KMS-11 (cell line): ENCODE data around the gene D2HGDH.

Source experiments
- H2AFZ ChIP-seq: fragments of 200-600 bp; sonication (generic); 2 replicates; pipeline ENCODE4 v1.6.1; 2016; ENCODE audit warnings: antibody characterized with exemption, mixed run types, low read depth
- H3K27ac ChIP-seq: fragments of 200-600 bp; sonication (generic); 2 replicates; pipeline ENCODE4 v1.6.1; 2016; ENCODE audit warnings: mild to moderate bottlenecking, mixed run types
- H3K27me3 ChIP-seq: fragments of 200-600 bp; sonication (generic); 2 replicates; pipeline ENCODE4 v1.6.1; 2017; ENCODE audit warnings: mild to moderate bottlenecking, low read depth, mixed run types, moderate library complexity; ENCODE audit not compliant: insufficient read depth
- H3K36me3 ChIP-seq: fragments of 200-600 bp; sonication (generic); 2 replicates; pipeline ENCODE4 v1.6.1; 2017; ENCODE audit warnings: mild to moderate bottlenecking, mixed run types; ENCODE audit not compliant: insufficient read depth
- H3K4me1 ChIP-seq: fragments of 200-600 bp; sonication (generic); 2 replicates; pipeline ENCODE4 v1.6.1; 2016; ENCODE audit warnings: mild to moderate bottlenecking, low read depth, mixed run types; ENCODE audit not compliant: poor library complexity, severe bottlenecking
- H3K4me2 ChIP-seq: fragments of 200-600 bp; sonication (generic); 2 replicates; pipeline ENCODE4 v1.7.0; 2016; ENCODE audit warnings: mild to moderate bottlenecking, mixed run types
- H3K4me3 ChIP-seq: fragments of 200-600 bp; sonication (generic); IDR thresholded peaks from 2 replicates; pipeline ENCODE4 v1.6.1; 2017; ENCODE audit warnings: low read depth, low read length, mixed read lengths; ENCODE audit not compliant: insufficient read depth
- H3K79me2 ChIP-seq: fragments of 200-600 bp; sonication (generic); 2 replicates; pipeline ENCODE4 v1.6.1; 2016; ENCODE audit warnings: low read depth, mixed run types; ENCODE audit not compliant: insufficient read depth
- H3K9ac ChIP-seq: fragments of 200-600 bp; sonication (generic); 2 replicates; pipeline ENCODE4 v1.6.1; 2016; ENCODE audit warnings: mild to moderate bottlenecking, mixed run types
- H4K20me1 ChIP-seq: fragments of 200-600 bp; sonication (generic); 2 replicates; pipeline ENCODE4 v1.6.1; 2016; ENCODE audit warnings: mild to moderate bottlenecking, mixed run types; ENCODE audit not compliant: insufficient read depth
- TF ChIP-seq, protein P1 (sequence below): fragments of 200-600 bp; sonication (generic); conservative IDR thresholded peaks from 2 replicates; pipeline ENCODE4 v1.6.1; 2017; ENCODE audit warnings: low read depth, mild to moderate bottlenecking, antibody characterized with exemption, low read length, moderate library complexity, mixed read lengths

D2HGDH gene

DNA sequence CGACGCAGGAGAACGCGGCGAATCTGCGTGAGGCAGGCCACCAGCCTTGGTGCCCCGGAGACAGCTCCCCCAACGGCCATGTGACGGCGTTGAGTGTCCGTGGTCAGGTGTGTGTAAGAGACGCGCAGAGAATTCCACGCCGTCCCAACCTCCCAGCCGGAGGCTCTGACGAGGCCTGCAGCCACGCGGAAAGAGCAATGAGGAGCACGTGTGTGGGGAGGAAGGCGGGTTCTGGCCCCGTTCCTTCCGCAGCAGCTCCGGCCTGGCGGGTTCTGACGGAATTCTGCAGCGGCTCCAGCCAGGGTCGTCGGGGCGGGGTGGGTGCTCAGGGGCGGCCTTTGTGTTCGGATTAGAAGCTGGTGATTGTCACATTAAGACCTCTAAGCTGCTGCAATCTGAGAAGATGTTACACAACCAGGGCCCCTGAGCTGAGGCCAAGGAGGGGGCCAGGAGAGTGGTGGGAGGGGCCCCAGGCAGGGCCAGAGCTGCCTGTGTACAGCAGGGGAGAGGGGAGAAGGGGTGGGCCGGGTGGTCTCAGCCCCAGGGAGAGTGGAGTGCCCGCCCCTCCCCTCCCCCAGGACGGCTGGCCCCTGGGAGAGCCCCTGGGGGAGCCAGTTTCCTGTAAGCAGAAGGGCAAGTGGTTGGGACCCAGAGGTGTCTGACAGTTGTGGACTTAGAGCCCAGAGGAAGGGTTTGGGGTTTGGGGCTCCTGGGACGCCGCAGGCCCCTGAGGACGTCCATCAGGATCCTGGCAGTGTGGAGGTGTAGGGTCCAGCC is 37.0 kb downstream of the D2HGDH start:
- H3K4me3 ChIP-seq: no peak overlapping the region
- H3K4me2 ChIP-seq: no peak overlapping the region
- no peaks in the 10 kb centered on the region for H3K27me3 ChIP-seq
- H3K4me1 ChIP-seq: peaks cover 4% of the 10 kb centered on the region
- no peak overlapping the region for H3K27ac ChIP-seq
- TF ChIP-seq, protein P1, sequence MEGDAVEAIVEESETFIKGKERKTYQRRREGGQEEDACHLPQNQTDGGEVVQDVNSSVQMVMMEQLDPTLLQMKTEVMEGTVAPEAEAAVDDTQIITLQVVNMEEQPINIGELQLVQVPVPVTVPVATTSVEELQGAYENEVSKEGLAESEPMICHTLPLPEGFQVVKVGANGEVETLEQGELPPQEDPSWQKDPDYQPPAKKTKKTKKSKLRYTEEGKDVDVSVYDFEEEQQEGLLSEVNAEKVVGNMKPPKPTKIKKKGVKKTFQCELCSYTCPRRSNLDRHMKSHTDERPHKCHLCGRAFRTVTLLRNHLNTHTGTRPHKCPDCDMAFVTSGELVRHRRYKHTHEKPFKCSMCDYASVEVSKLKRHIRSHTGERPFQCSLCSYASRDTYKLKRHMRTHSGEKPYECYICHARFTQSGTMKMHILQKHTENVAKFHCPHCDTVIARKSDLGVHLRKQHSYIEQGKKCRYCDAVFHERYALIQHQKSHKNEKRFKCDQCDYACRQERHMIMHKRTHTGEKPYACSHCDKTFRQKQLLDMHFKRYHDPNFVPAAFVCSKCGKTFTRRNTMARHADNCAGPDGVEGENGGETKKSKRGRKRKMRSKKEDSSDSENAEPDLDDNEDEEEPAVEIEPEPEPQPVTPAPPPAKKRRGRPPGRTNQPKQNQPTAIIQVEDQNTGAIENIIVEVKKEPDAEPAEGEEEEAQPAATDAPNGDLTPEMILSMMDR: no peak
- H3K9ac ChIP-seq: no peak overlapping the region
- no peaks in the 10 kb centered on the region for H3K36me3 ChIP-seq
- no peaks in the 10 kb centered on the region for H4K20me1 ChIP-seq
- H3K79me2 ChIP-seq: no peaks in the 10 kb centered on the region
- H2AFZ ChIP-seq: no peak overlapping the region

DNA sequence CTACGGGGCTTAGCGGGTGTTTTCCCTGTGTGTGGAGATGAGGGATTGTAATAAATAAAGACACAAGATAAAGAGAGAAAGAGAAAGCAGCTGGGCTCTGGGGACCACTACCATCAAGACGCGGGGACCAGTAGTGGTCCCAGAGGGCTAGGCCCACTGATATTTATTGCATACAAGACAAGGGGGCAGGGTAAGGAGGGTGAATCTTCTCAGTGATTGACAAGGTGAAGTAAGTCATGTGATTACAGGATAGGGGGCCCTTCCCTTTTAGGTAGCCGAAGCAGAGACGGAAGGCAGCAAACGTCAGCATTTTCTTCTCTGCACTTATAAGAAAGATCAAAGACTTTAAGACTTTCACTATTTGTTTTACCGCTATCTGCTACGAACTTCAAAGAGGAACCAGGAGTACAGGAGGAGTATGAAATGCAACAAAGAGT is 37.7 kb downstream of the D2HGDH start:
- Histone ChIP-seq H3K4me3 (no peak overlapping the region), H2AFZ (no peak overlapping the region), H3K9ac (no peak overlapping the region)

DNA sequence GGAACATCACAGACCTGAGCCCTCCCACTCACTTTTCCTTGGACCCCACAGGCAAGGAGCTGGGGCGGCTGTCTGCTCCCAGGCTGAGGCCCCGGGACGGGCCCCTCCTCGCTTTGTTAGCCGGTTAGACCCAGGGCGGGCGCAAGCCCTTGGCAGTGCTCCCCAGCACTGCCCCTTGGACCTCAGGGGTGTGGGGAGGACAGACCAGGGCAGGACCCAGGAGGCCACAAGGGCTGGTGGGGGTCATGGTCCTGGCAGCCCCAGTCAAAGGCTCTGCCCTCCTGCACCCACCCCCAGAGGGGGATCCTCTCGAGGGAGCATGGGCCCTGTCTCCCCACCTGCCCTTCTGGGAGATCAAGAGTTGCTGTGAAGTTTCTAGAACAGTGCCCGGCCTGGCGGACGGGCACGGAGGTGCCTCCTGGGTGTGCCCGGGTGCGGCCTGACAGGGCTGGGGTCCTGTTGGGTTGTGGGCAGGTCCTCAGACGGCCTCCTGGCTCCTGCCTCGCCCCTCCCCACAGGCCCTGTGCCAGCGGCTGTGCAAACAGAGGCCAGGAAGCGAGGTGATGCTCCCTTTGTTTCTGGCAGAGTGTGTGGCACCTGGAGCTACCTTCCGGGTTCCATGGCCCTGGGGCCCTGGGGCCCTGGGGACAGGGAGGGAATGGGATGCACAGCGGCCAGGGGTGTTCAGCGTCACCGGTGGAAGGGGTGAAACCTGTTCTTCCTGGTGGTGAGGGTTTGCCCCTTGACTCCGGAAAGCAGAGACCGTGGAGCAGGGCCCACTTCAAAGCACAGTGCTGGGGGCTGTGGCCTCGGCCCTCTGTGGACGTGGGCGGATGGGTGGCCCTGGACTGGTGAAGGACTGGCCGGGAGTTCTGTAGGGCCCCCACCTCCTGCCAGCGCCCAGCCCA is 39.3 kb downstream of the D2HGDH start:
- Histone ChIP-seq H3K4me2 (no peak overlapping the region), H2AFZ (no peak overlapping the region), H3K9ac (no peak overlapping the region), H3K79me2 (no peaks in the 10 kb centered on the region), H3K4me1 (peaks cover 4% of the 10 kb centered on the region), H3K36me3 (no peaks in the 10 kb centered on the region), H4K20me1 (no peaks in the 10 kb centered on the region), H3K4me3 (no peak overlapping the region), H3K27me3 (no peaks in the 10 kb centered on the region), H3K27ac (no peak overlapping the region)
- TF ChIP-seq, protein P1: no peak

More for the DNA sequence above, 37.7 kb downstream of the D2HGDH start:
- TF ChIP-seq, protein P1: no peak
- H3K4me2 ChIP-seq: 0 out of 2 replicates have a peak overlapping the region, but pooled peaks have one; percentile 13
- H3K27me3 ChIP-seq: no peaks in the 10 kb centered on the region
- H3K4me1 ChIP-seq: peaks cover 4% of the 10 kb centered on the region
- H3K79me2 ChIP-seq: no peaks in the 10 kb centered on the region
- H4K20me1 ChIP-seq: no peaks in the 10 kb centered on the region
- H3K36me3 ChIP-seq: no peaks in the 10 kb centered on the region
- H3K27ac ChIP-seq: no peak overlapping the region

DNA sequence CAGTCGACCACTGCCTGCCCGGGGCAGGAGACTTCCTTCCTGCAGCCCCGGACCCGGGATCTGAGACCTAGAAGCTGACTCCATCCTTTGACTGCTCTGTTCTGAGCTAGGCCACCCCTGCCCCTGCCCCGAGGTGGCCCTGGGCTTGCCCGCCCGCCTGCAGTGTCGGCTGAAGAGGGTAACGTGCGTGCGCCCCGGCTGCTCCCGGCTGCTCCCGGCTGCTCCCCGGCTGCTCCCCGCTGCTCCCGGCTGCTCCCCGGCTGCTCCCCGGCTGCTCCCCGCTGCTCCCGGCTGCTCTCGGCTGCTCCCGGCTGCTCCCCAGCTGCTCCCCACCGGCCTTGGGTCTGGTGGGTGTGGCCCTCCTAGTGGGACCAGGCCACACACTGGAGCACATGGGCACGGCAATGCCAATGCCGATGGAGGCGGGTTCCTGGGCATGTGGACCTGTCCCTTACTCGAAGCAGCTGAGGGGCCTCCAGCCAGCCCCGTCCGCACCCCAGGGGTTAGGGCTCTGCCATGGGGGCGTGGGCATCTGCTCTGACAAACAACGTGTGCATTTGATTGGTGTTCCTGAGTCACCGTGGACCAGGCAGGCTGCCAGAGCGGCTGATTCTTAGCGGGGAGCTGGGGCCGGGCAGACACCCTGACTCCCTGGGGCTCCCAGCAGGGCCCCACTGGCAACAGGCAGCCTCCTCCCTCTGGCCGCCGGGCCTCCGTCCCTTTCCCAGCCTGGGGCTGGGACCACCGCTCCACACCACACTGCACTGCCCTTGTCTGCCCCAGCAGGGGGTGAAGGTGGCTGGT is 40.2 kb downstream of the D2HGDH start:
- Histone ChIP-seq H3K27me3 (no peaks in the 10 kb centered on the region), H3K79me2 (no peaks in the 10 kb centered on the region), H3K36me3 (no peaks in the 10 kb centered on the region), H3K4me3 (no peak overlapping the region), H3K27ac (no peak overlapping the region), H2AFZ (no peak overlapping the region), H3K4me1 (peaks cover 4% of the 10 kb centered on the region), H3K4me2 (no peak overlapping the region), H4K20me1 (no peaks in the 10 kb centered on the region), H3K9ac (no peak overlapping the region)
- TF ChIP-seq, protein P1: no peak
